ENCODE data around the gene NDUFS2. TPM values are rescaled to one million over a fixed set of nuclear protein-coding genes. Genes with fewer than 3 reads are reported as not detected.

NDUFS2 gene
- total and polyA plus RNA-seq, 9 of the 15 experiments (the other 6 are each of a cell fraction or from before 2014, with no cell fraction given): 70.0 to 176 (median 141) TPM

DNA sequence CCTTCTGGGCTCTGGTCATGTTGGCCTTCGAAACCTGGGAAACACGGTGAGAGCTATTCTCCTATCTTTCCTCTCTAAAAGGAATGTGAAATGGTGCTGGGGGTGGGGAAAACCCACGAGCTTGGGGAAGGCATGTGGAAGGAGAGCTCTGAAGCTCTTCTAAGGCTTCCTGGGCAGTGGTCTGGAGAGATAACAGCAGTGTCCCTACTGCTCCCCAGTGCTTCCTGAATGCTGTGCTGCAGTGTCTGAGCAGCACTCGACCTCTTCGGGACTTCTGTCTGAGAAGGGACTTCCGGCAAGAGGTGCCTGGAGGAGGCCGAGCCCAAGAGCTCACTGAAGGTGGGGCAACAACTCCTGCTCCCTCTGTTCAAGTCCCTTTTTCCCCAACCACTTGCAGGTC lies 40.1 kb upstream of the NDUFS2 start:
- Histone ChIP-seq H3K4me3 (peak overlapping the region; percentile 17), H3K27me3 (ENCODE audit: control insufficient read depth in 2 of 2, insufficient read depth in 2 of 2, low read length in 2 of 2) (no peaks in the 10 kb centered on the region), H3K27ac (ENCODE audit: extremely low read depth, low read depth, low read length) (peak overlapping the region; percentile 78), H3K9me3 (replicated peaks; ENCODE audit: control insufficient read depth, insufficient read depth, low read depth, low read length) (no peaks in the 10 kb centered on the region), H4K20me1 (replicated peaks; ENCODE audit: control insufficient read depth, insufficient read depth, low read length) (no peaks in the 10 kb centered on the region), H2AFZ (ENCODE audit: low read depth, low read length) (peak overlapping the region; percentile 51), H3K4me1 (replicated peaks in 1 of 2; ENCODE audit: control insufficient read depth in 2 of 2, insufficient read depth in 2 of 2, low read length in 2 of 2) (peaks cover 63 to 72% of the 10 kb centered on the region in 2 experiments), H3K4me2 (ENCODE audit: insufficient read depth, low read length) (peak overlapping the region; percentile 83), H3K36me3 (ENCODE audit: control insufficient read depth, insufficient read depth, low read length) (peaks cover 66% of the 10 kb centered on the region), H3K9ac (ENCODE audit: insufficient read depth in 1 of 2, low read depth in 2 of 2, low read length in 2 of 2) (peak overlapping the region; percentile 65 to 88), H3K79me2 (ENCODE audit: control insufficient read depth, insufficient read depth, low read length) (peaks cover 59% of the 10 kb centered on the region), H3K9me1 (ENCODE audit: control insufficient read depth, insufficient read depth, low read length) (no peaks in the 10 kb centered on the region)
- peak in 3 of 4 experiments; percentile 23 to 90 (median 79) for DNase-seq (ENCODE audit: extremely low read depth in 1 of 4, low spot score in 3 of 4)
- 1% methylated on average over 7 of the region's 7 CpGs for WGBS (ENCODE audit: insufficient coverage, low coverage, missing lambda C conversion rate)
- intact Hi-C loops (cut with micrococcal nuclease): no loop called here
- in situ Hi-C loops (cut with MboI): no loop called here
- ATAC-seq: peak; percentile 6
- peak; percentile 96 for FAIRE-seq
- no TSS peak for BruUV-seq (replicated peaks)
- POLR2A ChIA-PET: interaction anchor here (0.6 to 1.7 kb wide), 8 partner anchors 8 to 174 kb away, joined by 3 to 12 read pairs (median 4); partner anchors contain the start of genes DEDD and UFC1
- CTCF ChIA-PET (ENCODE audit: low intra/inter-chr PET ratio): no interaction called here
- TF ChIP-seq, protein P1, sequence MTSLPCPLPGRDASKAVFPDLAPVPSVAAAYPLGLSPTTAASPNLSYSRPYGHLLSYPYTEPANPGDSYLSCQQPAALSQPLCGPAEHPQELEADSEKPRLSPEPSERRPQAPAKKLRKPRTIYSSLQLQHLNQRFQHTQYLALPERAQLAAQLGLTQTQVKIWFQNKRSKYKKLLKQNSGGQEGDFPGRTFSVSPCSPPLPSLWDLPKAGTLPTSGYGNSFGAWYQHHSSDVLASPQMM (CRISPR knock-in tag; IDR thresholded peaks at IDR 0.05): no peak
- no peak for TF ChIP-seq ZBED1 (IDR thresholded peaks at IDR 0.05)
- no peak for TF ChIP-seq FOXP1 (CRISPR knock-in tag; IDR thresholded peaks at IDR 0.05)
- TF ChIP-seq ZNF431 (CRISPR knock-in tag; IDR thresholded peaks at IDR 0.05): no peak
- no peak for TF ChIP-seq POLR2H (tag; IDR thresholded peaks at IDR 0.05; ENCODE audit: low read depth)
- TF ChIP-seq, protein P2, sequence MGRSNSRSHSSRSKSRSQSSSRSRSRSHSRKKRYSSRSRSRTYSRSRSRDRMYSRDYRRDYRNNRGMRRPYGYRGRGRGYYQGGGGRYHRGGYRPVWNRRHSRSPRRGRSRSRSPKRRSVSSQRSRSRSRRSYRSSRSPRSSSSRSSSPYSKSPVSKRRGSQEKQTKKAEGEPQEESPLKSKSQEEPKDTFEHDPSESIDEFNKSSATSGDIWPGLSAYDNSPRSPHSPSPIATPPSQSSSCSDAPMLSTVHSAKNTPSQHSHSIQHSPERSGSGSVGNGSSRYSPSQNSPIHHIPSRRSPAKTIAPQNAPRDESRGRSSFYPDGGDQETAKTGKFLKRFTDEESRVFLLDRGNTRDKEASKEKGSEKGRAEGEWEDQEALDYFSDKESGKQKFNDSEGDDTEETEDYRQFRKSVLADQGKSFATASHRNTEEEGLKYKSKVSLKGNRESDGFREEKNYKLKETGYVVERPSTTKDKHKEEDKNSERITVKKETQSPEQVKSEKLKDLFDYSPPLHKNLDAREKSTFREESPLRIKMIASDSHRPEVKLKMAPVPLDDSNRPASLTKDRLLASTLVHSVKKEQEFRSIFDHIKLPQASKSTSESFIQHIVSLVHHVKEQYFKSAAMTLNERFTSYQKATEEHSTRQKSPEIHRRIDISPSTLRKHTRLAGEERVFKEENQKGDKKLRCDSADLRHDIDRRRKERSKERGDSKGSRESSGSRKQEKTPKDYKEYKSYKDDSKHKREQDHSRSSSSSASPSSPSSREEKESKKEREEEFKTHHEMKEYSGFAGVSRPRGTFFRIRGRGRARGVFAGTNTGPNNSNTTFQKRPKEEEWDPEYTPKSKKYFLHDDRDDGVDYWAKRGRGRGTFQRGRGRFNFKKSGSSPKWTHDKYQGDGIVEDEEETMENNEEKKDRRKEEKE (IDR thresholded peaks at IDR 0.05; ENCODE audit: borderline replicate concordance in 1 of 2, control insufficient read depth in 1 of 2, low read depth in 2 of 2, low read length in 1 of 2): no peak
- TF ChIP-seq EP400 (IDR thresholded peaks at IDR 0.05): peak; percentile 63
- TF ChIP-seq, protein P3, sequence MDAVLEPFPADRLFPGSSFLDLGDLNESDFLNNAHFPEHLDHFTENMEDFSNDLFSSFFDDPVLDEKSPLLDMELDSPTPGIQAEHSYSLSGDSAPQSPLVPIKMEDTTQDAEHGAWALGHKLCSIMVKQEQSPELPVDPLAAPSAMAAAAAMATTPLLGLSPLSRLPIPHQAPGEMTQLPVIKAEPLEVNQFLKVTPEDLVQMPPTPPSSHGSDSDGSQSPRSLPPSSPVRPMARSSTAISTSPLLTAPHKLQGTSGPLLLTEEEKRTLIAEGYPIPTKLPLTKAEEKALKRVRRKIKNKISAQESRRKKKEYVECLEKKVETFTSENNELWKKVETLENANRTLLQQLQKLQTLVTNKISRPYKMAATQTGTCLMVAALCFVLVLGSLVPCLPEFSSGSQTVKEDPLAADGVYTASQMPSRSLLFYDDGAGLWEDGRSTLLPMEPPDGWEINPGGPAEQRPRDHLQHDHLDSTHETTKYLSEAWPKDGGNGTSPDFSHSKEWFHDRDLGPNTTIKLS (IDR thresholded peaks at IDR 0.05; ENCODE audit: borderline replicate concordance, low read depth): no peak
- TF ChIP-seq TSC22D4 (tag; IDR thresholded peaks at IDR 0.05): no peak
- TF ChIP-seq SMARCB1 (IDR thresholded peaks at IDR 0.05; ENCODE audit: insufficient read length, low read depth): no peak
- peak; percentile 19 to 23; a peak in 1 of 4 replicates for TF ChIP-seq NRF1 (conservative IDR thresholded peaks at IDR 0.05 in 1 of 2, IDR thresholded peaks at IDR 0.05 in 1 of 2)
- no peak for TF ChIP-seq ZNF707 (CRISPR knock-in tag; conservative IDR thresholded peaks at IDR 0.05)
- TF ChIP-seq CBX8 (IDR thresholded peaks at IDR 0.05; ENCODE audit: borderline replicate concordance, extremely low read depth, low read depth, low read length, poor library complexity, severe bottlenecking): no peak
- no peak for TF ChIP-seq ZFP1 (CRISPR knock-in tag; IDR thresholded peaks at IDR 0.05)
- TF ChIP-seq ETV5 (CRISPR knock-in tag; IDR thresholded peaks at IDR 0.05; ENCODE audit: low read depth): peak; percentile 84; the same call in 1 of the 2 replicates
- TF ChIP-seq NCOA1 (IDR thresholded peaks at IDR 0.05; ENCODE audit: low read depth): no peak
